ENCODE measurements around the gene NEGR1.

Gene NEGR1

GRCh38 chr1:71498542-71498941 lies 783.8 kb downstream of the NEGR1 start:
- DNase-seq (ENCODE audit: low read depth): no peak
- no peak overlapping the region for H3K4me3 ChIP-seq (ENCODE audit: low read depth, low read length)
- no peak for TF ChIP-seq CTCF (IDR thresholded peaks at IDR 0.05; ENCODE audit: control insufficient read depth, extremely low read depth, insufficient read depth)

- DNase-seq (ENCODE audit: low read depth): no peak
- TF ChIP-seq CTCF (IDR thresholded peaks at IDR 0.05; ENCODE audit: control insufficient read depth, extremely low read depth, insufficient read depth): no peak
- no peak overlapping the region for H3K4me3 ChIP-seq (ENCODE audit: low read depth, low read length)
These were observed 788.2 kb downstream of the NEGR1 start for GRCh38 chr1:71494163-71494562.

GRCh38 chr1:71492298-71493041 lies 789.9 kb downstream of the NEGR1 start:
- DNase-seq (ENCODE audit: low read depth): no peak
- H3K4me3 ChIP-seq (ENCODE audit: low read depth, low read length): no peak overlapping the region
- TF ChIP-seq CTCF (IDR thresholded peaks at IDR 0.05; ENCODE audit: control insufficient read depth, extremely low read depth, insufficient read depth): no peak

GRCh38 chr1:71490432-71490831 lies 791.9 kb downstream of the NEGR1 start:
- DNase-seq (ENCODE audit: low read depth): no peak
- TF ChIP-seq CTCF (IDR thresholded peaks at IDR 0.05; ENCODE audit: control insufficient read depth, extremely low read depth, insufficient read depth): no peak
- no peak overlapping the region for H3K4me3 ChIP-seq (ENCODE audit: low read depth, low read length)

- peak; percentile 95 for DNase-seq (ENCODE audit: low read depth)
- no peak for TF ChIP-seq CTCF (IDR thresholded peaks at IDR 0.05; ENCODE audit: control insufficient read depth, extremely low read depth, insufficient read depth)
- no peak overlapping the region; the same call in 1 of the 2 replicates for H3K4me3 ChIP-seq (ENCODE audit: low read depth, low read length)
These were observed 793.6 kb downstream of the NEGR1 start for GRCh38 chr1:71488555-71489252.

GRCh38 chr1:71473331-71473730 lies 809.0 kb downstream of the NEGR1 start:
- peak; percentile 68 for DNase-seq (ENCODE audit: low read depth)
- H3K4me3 ChIP-seq (ENCODE audit: low read depth, low read length): no peak overlapping the region
- TF ChIP-seq CTCF (IDR thresholded peaks at IDR 0.05; ENCODE audit: control insufficient read depth, extremely low read depth, insufficient read depth): no peak

All from LNCaP clone FGC (cell line).